ENCODE results near the gene SPOP.
A peak's percentile ranks its signal among the peaks of the same experiment; 100 is the strongest.

SPOP gene

DNA sequence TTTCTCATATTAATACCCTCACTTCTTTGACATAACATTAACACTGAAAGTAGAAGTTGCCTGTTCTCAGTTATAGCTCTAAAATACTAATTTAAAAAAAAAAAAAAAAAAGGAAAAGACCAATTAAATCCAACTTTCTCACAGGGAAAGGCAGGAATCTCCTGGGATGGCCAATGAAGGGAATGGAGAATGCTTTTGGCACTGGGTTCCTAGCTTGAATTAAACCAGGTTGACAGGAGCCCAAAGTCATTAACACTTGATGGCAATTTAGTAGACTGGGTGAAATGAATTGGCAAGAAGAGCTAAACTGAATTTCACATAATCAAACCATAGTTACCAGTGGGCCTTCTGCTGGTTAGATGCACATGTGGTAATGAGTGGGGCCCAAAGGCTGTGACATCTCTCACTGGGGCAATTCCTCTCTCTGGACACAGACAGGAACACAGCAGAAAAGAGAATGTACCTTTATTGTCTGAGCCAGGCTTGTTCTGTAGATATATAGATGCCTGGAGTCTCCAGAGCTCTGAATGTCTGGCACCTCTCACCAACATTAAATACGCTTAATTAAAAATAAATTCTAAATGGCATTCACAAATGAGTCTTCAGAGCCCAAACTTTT, 64.6 kb downstream of the SPOP start:
- no peak for DNase-seq (ENCODE audit: low spot score)

DNA sequence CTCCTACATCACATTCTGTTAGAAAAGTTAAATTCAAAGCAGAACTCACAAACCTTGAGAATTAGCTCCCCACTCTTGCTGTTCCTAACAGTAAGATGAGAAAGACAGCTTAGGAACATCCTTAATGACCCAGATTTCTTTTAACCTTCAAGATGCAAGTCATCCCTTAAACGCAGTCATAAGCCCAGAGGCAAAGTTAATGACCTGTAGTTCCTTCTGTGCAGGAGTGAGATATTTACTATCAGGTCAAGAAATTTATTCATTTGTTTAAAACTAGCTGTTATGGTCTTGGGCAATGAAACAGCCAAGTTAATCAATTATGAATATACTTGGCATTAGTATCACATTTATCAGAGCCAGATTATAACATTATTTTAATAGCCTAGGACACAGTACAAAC, 65.2 kb downstream of the SPOP start:
- DNase-seq (ENCODE audit: low spot score): no peak

DNA sequence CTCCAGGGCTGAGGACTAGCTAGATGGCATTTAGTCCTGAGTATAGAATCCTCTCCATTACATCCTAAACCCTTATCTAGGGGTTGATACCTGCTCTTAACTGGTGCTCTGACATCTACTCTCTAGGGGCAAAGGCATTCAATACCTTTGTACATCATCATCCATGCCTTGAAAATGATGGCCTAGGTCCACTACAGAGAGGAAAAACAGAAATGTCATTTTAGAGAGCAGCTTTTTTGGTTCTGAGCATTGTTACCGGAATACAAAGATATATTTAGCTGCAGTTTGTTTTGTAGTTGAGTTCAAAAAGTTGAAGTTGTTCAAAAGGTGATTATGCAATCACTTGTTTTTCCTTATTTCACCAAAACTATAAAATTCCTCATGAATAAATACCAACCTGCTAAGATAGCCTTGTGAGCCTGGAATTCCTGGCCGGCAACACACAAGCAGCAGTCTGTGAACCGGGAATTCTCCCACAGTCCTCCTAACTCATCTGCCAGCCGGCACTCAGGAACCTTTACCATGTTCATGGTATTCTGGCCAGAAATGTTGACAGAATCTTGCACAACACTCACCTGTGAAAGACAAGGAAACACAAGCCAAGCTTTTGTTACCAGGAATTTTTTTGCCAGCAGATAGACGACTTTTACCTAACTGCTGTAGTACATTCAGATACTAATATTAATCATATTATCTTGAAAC, 66.9 kb downstream of the SPOP start:
- no peak for DNase-seq (ENCODE audit: low spot score)

DNA sequence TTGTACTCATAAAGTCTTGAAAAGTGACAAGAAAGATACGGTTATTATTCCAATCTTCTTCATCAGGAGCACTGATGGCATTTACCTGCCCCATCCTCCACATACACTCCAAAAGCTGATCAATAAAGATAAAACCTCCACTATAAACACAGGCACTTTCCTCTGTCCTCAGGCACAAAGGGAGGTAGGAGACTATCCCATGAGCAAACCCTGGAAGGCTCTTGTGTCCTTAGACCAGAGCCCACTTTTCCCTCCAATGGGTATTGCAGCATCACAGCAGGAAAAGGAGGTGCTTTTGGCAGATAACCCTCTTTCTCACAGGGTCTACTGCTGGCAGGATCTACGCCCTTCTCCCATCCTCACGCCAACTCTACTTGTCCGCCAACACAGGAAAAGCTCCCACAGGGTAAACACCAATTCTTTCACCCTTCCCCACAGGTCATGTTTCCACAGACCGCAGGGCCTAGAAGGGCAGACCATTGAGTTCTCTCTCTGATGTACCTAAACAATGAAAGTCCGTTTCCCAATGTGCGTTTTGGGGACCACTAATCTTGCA, 73.5 kb downstream of the SPOP start:
- no peak for DNase-seq (ENCODE audit: low spot score)

DNA sequence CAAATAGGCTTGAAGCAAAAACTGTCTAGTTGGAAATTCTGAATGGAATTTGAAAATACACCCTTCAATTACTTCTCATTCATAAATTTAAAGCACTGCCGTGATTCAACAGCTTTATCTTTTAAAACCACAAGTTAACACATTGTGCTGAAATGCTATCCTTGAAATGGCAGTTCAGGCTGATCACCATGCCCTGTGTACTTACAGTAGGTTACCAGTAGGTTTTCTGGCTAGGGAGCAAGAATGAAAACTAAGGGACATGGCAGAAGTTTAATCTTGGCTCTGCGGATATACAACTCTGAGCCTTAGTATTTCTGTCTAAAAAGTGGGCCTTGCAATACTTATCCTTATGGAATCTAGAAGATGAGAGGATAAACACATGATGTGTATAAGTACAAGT, 74.2 kb downstream of the SPOP start:
- no peak for DNase-seq (ENCODE audit: low spot score)

DNA sequence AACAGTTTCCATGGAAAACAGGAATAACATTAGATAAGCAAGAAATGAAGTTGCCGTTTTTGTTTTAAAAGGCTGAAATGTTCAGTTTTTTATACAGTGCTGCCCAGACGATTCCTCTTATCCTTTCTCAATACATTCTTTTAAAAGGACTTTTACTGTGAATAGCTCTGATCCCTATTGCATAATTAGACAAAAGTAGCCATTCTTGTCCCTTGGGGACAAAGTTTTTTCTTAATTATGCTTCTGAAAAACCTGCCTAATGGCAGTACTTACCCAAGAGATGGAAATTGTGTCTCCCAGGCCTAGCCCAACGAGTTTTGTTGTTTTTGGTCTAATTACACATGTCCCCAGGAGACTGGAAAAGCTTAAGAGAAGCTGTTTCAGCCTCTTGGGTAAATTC, 74.7 kb downstream of the SPOP start:
- no peak for DNase-seq (ENCODE audit: low spot score)

DNA sequence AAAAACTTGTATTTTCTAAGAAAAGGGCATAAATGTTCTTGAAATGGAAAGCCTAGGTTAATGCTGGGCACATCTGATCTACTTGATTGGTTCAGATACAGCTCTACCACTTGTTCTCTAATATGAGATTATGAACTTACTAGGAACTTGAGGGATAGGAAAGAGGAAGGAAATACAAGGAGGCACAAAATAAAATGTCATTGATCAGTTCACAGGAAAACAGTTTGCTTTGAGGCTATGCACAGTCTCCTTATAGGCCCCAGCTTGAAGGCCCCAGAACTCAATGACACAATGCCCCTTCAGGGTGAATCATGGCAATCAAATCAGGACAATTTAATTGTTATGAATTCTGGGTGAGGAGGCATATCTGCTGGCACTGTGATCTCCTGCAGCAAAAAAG, 75.1 kb downstream of the SPOP start:
- DNase-seq (ENCODE audit: low spot score): no peak

DNA sequence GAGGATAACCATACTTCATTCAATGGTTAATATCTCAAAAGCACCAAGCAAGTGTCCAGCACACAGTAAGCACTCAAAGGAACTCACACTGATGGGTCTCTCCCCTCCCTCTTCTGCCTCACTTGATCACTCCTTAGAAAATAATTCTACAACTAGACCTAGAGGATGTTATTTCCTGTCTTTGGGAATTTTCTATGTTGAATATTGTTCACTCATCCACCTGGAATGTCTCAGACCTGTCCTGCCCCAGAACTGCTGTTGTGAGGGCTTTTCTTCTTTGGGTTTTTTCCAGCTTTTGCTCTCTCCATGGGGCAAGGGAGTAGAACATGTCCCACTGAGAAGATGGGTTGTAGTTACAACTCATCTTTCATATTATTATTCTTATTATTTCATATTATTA, 76.9 kb downstream of the SPOP start:
- DNase-seq (ENCODE audit: low spot score): no peak

DNA sequence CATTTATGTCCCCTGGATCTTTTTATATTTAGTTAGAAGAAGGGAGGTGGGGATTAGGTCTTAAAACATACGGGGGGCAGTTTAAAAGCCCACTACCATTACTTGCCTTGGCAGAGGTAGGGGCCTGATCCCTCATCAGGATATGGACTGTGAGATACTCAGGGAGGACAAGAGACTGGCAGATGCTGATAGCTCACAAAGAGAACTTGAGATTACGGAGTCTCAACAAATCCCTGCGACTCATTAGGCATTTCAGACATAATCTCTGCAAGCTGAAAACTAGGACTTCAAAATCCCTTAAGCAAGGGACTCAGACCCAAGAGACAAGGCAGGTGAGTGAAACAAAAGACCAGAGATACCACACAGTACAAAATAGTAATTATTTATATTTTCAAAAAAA, 79.0 kb downstream of the SPOP start:
- DNase-seq (ENCODE audit: low spot score): no peak

DNA sequence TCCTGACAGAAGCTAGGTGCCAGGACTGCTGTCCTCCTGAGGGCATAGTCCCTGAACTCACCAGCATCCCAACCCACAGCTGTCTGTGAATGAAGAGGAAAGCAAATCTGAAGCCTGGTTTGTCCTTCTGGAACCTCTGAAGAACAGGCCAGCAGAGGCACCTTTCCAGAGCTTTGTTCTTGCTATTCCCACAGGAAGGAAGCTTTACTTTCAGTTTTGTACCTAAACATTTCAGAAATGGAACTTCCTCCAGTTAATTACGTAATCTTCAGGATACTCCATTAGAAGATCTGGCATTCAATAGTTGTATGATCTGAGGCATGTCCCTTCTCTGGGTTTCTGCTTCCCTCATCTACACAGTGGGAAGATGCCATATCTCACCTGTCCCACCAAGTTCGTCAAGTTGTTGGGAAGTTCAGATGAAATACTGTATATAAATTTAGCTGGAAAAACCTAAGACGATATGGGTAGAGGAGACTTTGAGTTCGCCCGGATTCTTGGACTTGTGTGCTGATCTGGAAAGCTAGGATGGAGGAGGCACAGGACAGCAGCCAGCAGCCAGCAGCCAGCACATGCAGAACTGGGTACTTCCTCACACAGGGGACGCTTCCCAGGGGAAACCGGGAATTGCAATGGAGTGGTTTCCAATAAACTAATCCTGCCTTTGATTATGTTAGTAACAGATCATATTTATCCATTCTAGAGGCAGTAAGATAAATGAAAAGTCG, 79.8 kb downstream of the SPOP start:
- DNase-seq (ENCODE audit: low spot score): no peak

DNA sequence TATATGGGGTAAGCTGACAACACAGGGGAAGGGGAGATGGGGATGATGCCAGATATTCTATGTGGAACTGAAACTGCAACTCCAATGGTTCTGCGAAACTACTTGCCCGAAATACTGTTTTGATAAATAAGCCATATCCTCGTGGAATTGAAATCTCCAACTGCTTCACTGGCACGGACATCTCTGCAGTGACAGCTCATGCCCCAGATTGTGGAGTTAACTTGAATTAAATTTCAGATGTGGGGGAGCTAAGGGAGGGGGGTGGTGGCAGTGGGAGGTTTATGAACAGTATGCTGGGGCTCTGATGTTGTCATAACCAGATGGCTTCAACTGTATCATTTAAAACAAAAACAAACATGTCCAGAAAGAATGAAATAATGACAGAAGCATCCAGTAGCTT, 80.5 kb downstream of the SPOP start:
- DNase-seq (ENCODE audit: low spot score): no peak

DNA sequence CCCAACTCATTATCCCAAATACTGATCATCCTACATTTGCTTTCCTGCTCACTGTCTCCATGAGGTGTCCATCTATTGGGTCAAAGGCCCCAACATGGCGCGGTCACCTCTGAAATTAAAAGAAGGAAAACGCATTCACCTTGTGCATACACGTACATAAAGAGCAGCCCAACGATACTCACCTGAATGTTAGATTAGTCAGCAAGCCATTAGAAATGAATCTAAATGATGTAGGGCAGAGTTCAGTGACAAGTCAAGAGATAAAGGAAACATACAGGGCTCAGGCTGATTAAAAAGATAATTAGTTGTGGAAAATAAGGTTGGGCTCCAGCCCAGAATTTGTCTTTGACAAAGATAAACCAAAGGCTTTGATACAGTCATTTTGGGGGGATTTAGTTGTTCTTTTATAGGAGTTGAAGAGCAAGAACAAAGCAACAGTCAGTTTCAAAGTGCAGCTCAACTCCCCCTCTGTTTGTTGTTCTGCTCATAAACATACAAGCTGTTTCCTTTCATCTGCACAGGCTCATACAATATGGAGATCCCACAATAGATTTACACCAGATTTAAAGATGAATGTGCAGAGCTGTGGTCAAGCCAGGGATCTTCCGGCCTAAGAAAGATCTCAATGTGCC, 81.2 kb downstream of the SPOP start:
- no peak for DNase-seq (ENCODE audit: low spot score)

DNA sequence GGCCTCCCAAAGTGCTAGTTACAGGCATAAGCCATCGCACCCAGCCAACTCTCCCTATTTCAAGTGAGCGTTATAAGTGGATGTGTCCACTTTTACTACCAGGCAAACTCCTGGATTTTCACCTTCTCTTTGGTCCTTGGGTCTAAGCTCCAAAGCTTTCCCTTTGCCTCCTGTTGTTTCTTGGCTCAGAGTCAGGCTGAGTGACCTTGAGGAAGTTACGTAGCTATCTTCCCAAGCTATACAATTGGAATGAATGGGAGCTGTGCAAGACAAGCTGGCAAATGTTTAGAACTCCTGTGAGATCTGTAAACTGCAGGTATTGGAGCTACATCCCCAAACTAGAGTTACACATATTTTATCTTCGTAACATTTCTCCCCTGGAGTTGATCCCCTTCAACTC, 81.9 kb downstream of the SPOP start:
- no peak for DNase-seq (ENCODE audit: low spot score)

DNA sequence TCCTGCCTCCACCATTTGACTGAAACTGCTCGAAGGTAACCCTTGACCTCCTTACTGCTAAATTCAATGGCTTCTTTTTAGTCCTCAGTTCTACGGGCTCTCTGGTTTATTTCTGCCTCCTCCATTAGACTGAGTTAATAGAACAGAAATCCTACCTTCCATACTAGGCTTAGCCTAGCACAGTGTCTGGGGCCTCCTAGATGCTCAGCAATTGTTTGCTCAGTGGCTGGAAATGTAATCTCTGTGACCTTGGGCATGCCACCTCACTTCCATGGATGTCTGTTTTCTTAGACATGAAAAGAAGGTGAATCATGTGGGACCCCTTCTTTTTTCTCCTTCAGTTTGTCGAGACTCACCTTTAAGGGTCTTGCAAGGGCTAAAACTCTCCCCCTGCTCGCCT, 82.6 kb downstream of the SPOP start:
- no peak for DNase-seq (ENCODE audit: low spot score)

DNA sequence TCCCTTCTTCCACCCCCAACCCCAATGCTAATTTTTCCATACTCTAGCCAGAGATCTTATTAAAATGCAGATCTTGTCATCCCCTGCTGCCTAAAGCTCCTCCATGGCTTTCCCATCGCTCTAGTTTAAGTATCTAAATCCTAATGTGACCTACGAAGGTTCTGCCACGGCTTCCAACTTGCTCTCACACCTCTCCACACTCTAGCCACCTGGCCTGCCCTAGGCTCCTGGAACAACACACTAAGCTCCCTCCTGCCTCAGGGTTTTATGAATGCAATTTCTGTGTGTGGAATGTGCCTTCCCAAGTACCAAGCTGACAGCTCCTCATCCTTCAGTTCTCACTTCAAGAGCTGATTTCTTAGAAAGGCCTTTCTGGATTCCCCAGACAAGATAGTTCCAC, 85.6 kb downstream of the SPOP start:
- no peak for DNase-seq (ENCODE audit: low spot score)

DNA sequence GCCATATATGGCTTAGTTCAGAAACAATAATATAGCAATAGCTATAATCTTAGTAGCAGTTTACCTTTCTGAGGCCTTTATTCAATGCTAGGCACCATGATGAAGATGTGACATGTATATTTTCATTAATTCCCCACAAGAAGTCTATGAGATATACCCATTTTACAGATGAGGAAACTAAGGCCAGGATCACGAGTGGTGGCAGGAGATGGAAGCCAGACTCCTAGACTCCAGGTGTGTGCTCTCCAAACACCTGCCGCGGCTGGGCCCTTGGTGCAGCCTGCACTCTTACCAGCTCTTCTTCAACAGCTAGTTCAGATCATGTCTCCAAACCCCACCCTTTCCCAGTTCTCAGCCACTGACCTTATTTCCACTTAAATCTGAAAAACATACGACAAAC, 87.0 kb downstream of the SPOP start:
- no peak for DNase-seq (ENCODE audit: low spot score)

DNA sequence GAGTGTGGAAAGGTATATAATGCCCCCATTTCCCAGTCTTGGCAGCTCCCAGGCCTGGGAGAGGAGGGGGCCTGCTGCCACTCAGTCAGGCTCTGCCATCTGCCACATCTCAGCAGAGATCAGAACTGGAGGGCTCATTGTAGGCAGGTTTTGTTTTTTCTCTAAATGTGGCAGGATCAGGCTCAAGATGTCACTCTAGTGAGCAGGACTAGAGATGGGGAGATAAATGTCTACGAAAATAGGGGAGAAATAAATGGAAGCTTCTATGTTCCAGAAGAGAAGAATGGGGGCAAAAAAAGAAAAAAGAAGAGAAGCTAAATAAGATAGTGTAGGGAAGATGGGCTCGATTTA, 88.3 kb downstream of the SPOP start:
- no peak for DNase-seq (ENCODE audit: low spot score)

DNA sequence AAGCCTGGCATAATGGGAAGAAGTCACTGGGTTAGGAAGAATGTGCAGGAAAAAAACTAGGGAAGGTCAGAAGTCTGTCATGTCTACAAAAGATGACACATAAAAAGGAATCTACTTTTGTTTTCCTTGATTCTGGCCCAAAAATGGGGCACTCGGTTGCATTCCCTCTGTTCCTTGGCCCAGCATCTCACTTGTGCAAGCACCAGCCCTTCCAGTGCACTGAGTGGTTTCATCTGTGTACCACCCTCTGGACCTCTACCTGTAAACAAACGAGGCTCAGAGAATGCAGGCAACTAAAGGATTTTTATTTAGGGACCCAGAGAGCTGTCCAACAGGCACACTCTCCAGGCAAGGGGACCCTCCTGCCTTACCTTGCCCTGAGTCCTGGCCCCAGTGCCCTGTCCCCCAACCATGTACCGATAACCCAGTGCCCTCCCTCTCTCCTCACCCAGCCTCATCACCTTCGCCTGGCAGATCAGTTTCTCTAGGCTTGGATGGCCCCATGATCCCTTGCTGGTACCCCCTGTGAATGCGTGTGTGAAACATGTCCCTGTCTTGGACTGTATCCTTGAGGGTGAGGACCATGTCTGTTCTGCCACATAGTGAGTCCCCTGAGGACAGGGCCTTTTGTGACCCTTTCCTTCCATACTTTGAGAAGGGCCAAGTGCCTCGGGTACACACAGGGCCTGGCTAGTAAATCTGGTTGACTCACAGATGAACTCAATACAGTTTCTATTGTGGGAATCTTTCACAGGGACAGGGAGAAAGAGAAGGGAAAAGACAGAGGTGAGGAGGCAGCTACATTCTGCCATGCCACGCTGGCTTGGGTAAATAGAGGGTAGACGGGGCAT, 88.9 kb downstream of the SPOP start:
- DNase-seq (ENCODE audit: low spot score): peak; percentile 78

DNA sequence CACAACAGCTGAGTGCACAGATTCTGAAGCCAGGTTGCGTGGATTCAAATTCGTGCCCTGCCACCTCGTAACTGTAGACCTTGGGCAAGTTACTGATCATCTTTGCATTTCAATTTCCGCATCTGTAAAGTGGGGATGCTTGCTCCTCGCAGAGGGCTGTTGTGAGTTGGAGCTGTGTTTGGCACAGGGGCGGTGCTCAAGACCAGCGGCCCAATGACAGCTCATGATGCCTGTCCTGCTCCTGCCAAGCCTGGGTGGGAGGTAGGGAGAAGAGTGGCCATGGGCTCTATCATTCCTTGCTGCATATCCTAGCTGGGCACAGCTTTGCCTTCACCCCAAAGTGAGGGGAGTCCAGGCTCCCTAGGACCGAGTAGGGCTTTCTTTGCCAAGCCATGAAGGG, 89.6 kb downstream of the SPOP start:
- DNase-seq (ENCODE audit: low spot score): no peak

DNA sequence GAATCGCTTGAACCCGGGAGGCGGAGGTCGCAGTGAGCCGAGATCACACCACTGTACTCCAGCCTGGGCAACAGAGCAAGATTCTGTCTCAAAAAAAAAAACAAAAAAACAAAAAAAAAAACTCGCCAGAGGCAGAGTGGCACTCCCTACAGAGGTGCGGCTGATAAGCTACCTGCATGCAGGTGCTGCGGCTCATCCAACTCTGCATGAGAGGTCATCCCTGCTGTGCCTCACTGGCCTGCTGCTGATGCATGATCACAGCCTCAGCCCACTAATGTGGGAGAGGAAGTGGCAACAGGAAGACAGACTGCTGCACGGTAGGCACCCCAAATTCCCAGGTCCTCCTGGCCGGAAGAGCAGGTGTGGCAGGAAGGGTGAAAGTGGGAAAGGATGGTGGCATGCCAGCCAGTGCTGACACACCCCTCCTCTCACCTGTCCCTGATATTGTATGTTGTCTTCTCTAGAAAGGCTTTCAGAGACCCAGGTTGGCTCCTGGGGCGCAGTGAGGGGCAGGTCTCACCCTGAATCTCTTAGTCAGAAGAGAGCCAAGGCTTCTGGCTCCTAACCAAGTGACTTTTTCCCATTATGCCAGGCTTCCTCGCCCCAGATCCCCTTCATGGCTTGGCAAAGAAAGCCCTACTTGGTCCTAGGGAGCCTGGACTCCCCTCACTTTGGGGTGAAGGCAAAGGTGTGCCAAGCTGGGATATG, 90.4 kb downstream of the SPOP start:
- DNase-seq (ENCODE audit: low spot score): no peak

DNA sequence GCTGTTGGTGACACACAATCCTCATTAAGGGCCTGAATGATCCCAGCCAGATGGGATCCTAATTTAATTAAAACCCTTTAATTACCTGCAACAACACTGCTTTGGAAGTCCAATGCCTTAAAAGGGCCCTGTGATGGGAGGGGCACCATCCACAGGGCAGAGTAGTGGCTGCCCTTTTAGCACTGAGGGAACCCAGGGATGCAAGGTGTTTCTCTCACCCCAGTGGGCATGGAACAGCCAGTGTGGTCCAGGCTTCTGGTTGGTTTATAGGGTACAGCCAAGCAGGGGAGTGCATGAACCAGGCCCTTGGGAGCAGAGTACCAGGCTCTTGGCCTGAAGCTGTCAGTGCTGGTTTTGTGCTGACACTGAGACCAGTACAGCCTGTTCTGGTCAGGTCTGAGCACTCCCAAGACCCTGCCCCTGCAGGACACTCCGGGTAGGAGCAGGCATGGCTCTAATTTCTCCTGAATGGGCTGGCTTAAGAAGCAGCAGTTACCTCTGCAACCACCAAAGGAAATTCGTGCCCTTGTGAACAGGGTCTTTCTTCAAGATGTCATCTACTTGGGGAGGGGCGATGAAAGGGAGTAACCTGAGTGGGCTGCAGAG, 92.4 kb downstream of the SPOP start:
- no peak for DNase-seq (ENCODE audit: low spot score)

Measured in hepatic stellate cell (primary cell).